Activated naive CD8-positive, alpha-beta T cell (primary cell): ENCODE results near the gene ALDH1B1.
"Not testable (repeated sequence)": the region's sequence is repeated elsewhere in the genome, so short reads cannot be mapped to it uniquely, and the experiment has no call there.

ENCODE experiments used
- H3K27ac Mint-ChIP-seq: one replicate; pipeline ENCODE4 v1.8.0; 2021; ENCODE audit warnings: mixed read lengths
- H3K27me3 Mint-ChIP-seq: one replicate; pipeline ENCODE4 v1.8.0; 2021; ENCODE audit warnings: mixed read lengths
- H3K36me3 Mint-ChIP-seq: one replicate; pipeline ENCODE4 v1.8.0; 2021; ENCODE audit warnings: mixed read lengths
- H3K4me1 Mint-ChIP-seq: one replicate; pipeline ENCODE4 v1.8.0; 2021; ENCODE audit warnings: low read depth, mixed read lengths
- H3K4me3 Mint-ChIP-seq: one replicate; pipeline ENCODE4 v1.8.0; 2021; ENCODE audit warnings: mild to moderate bottlenecking, mixed read lengths
- H3K9me3 Mint-ChIP-seq: one replicate; pipeline ENCODE4 v1.8.0; 2021; ENCODE audit warnings: low read depth, mixed read lengths

Gene ALDH1B1

GRCh38 chr9:38373679-38374078 lies 18.8 kb upstream of the ALDH1B1 start:
- H3K27ac Mint-ChIP-seq: no peak overlapping the region
- no peaks in the 10 kb centered on the region for H3K9me3 Mint-ChIP-seq
- no peaks in the 10 kb centered on the region for H3K27me3 Mint-ChIP-seq
- H3K4me1 Mint-ChIP-seq: no peaks in the 10 kb centered on the region
- H3K4me3 Mint-ChIP-seq: no peak overlapping the region
- no peaks in the 10 kb centered on the region for H3K36me3 Mint-ChIP-seq

DNA sequence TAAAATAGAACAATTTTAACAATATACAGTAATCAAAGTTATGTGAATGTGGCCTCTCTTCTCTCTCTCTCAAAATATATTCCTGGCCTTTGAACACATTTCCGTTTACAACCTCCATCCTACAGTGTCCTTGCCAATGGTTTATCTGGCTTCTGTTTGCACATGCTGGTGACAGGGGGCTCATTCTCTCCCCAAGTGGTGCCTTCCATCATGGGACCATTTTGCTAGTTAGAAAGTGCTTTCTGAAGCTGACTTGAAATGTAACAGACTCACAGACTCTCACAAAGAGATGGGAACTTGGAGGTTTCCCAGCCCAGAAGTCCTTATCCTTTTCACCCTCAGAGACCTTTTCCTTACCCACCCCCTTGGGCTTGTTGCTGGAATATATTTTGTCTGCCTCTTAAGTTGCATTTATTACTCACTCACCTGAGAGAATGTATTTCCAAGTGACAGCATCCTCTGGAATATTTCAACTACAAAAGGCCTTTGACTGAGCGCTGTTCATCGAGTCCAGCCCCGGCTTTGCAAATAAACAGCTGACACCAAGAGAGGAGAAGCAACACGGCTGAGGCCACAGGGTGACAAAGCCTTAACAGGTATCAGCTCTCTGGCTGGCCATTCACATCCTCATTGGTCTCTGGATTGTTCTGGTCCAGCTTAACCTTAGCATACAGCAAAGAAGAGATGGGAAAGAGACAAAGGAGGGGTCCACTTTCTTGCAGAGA lies 17.5 kb upstream of the ALDH1B1 start:
- Mint-ChIP-seq H3K27me3 (no peaks in the 10 kb centered on the region), H3K9me3 (no peaks in the 10 kb centered on the region), H3K4me1 (no peaks in the 10 kb centered on the region), H3K27ac (no peak overlapping the region), H3K4me3 (no peak overlapping the region), H3K36me3 (no peaks in the 10 kb centered on the region)

DNA sequence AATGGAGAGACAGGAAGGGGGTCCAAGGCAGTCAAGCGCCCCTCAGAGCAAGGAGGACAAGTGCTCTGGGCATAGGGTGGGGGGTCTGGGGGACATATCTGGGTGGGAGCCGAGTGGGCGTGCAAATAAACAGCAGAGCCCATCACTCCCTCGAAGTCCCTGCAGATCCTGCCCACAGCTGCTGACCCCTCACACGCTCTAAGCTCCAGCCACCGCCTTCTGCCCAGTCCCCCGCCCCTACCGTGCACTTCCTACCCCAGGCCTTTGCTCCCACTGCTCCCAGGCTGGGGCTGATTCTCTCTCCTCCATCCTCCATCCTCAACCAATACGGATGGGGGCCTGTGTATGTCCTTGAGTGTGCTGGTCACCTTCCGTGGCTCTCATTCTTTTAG lies 16.9 kb upstream of the ALDH1B1 start:
- H3K36me3 Mint-ChIP-seq: no peaks in the 10 kb centered on the region
- no peaks in the 10 kb centered on the region for H3K4me1 Mint-ChIP-seq
- no peak overlapping the region for H3K4me3 Mint-ChIP-seq
- H3K27me3 Mint-ChIP-seq: no peaks in the 10 kb centered on the region
- H3K9me3 Mint-ChIP-seq: no peaks in the 10 kb centered on the region
- no peak overlapping the region for H3K27ac Mint-ChIP-seq

DNA sequence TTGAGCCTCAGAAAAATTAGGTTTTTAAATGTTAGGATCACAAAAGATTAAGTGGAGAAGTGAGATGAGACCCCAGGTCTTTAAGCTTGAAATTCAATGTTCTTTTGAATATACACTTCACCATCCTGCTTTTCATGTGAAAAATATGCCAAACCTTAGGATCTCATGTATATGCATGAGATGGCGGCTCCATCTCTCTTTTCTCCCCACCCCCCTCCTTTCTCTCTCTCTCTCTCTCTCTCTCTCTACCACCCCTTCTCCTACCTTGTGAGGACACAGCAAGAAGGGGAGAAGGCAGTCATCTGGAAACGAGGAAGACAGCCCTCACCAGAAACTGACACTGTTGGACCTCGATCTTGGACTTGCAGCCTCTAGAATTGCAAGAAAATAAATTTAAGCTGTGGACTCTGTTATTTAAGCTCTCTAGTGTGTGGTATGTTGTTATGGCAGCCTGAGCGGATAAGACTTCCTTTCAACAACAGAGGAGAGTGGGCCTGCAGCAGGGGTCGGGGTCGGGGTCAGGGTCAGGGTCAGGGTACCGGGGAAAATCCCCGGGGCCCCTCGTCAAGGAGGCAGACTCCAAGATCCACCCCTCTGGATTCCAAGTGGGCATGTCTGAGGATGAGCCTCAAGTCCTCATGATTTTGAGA lies 16.4 kb upstream of the ALDH1B1 start:
- Mint-ChIP-seq H3K27ac (no peak overlapping the region), H3K36me3 (no peaks in the 10 kb centered on the region), H3K9me3 (no peaks in the 10 kb centered on the region), H3K4me1 (no peaks in the 10 kb centered on the region), H3K4me3 (no peak overlapping the region), H3K27me3 (no peaks in the 10 kb centered on the region)

- H3K27ac Mint-ChIP-seq, H3K9me3 Mint-ChIP-seq, H3K36me3 Mint-ChIP-seq, H3K4me1 Mint-ChIP-seq, H3K4me3 Mint-ChIP-seq, H3K27me3 Mint-ChIP-seq: not testable (repeated sequence)
Observed at GRCh38 chr9:38377336-38378083, 15.0 kb upstream of the ALDH1B1 start.

- H3K36me3 Mint-ChIP-seq: no peaks in the 10 kb centered on the region
- no peaks in the 10 kb centered on the region for H3K27me3 Mint-ChIP-seq
- no peak overlapping the region for H3K4me3 Mint-ChIP-seq
- H3K4me1 Mint-ChIP-seq: no peaks in the 10 kb centered on the region
- H3K27ac Mint-ChIP-seq: no peak overlapping the region
- H3K9me3 Mint-ChIP-seq: no peaks in the 10 kb centered on the region
Observed at GRCh38 chr9:38380230-38380871, 12.2 kb upstream of the ALDH1B1 start.

DNA sequence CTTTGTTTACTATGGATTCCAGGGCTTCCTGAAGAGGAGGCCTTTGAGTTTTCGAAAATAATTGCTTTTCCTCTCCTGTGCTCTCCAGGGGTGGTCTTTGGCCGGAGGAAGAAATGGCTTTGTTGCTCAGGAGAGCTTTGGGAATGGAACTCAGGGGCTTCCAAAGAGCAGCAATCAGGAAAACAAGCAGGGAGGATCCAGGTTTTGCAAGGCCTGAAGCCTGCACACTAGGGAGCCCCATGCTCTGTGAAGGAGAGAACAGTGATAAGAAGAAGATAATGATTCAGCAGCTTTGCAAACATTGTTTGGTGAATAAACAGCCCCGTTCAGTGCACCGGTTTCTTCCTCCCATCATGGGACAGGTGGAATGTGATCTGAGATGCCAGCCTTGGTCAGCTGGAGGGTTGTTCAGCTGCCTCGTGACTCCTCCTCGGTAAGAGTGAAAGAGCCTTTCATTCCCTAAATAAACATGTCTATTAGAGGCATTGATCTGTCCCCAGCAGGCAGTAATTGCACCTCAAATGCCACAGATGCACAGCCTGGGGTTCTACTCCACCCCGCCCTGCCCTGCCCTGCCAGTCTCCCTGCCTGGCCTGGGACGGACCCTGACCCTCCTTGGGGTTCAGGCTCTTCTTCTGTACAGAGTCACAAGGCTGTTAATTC lies 11.5 kb upstream of the ALDH1B1 start:
- no peaks in the 10 kb centered on the region for H3K4me1 Mint-ChIP-seq
- no peaks in the 10 kb centered on the region for H3K9me3 Mint-ChIP-seq
- no peak overlapping the region for H3K4me3 Mint-ChIP-seq
- H3K27ac Mint-ChIP-seq: no peak overlapping the region
- H3K36me3 Mint-ChIP-seq: no peaks in the 10 kb centered on the region
- no peaks in the 10 kb centered on the region for H3K27me3 Mint-ChIP-seq

GRCh38 chr9:38382141-38382540 lies 10.4 kb upstream of the ALDH1B1 start:
- Mint-ChIP-seq H3K4me1 (no peaks in the 10 kb centered on the region), H3K4me3 (no peak overlapping the region), H3K36me3 (no peaks in the 10 kb centered on the region), H3K27ac (no peak overlapping the region), H3K9me3 (no peaks in the 10 kb centered on the region), H3K27me3 (no peaks in the 10 kb centered on the region)

GRCh38 chr9:38384990-38385848 lies 7.3 kb upstream of the ALDH1B1 start:
- no peak overlapping the region for H3K27ac Mint-ChIP-seq
- no peaks in the 10 kb centered on the region for H3K36me3 Mint-ChIP-seq
- no peak overlapping the region for H3K4me3 Mint-ChIP-seq
- no peaks in the 10 kb centered on the region for H3K9me3 Mint-ChIP-seq
- H3K4me1 Mint-ChIP-seq: no peaks in the 10 kb centered on the region
- H3K27me3 Mint-ChIP-seq: peaks cover 2% of the 10 kb centered on the region

- Mint-ChIP-seq H3K4me1 (no peaks in the 10 kb centered on the region), H3K27me3 (peaks cover 2% of the 10 kb centered on the region), H3K4me3 (no peak overlapping the region), H3K36me3 (no peaks in the 10 kb centered on the region), H3K9me3 (no peaks in the 10 kb centered on the region), H3K27ac (no peak overlapping the region)
Observed at GRCh38 chr9:38385896-38386295, 6.6 kb upstream of the ALDH1B1 start.

GRCh38 chr9:38386319-38386895 lies 6.1 kb upstream of the ALDH1B1 start:
- H3K4me3 Mint-ChIP-seq: no peak overlapping the region
- H3K36me3 Mint-ChIP-seq: no peaks in the 10 kb centered on the region
- H3K27ac Mint-ChIP-seq: no peak overlapping the region
- no peaks in the 10 kb centered on the region for H3K4me1 Mint-ChIP-seq
- H3K27me3 Mint-ChIP-seq: peaks cover 2% of the 10 kb centered on the region
- H3K9me3 Mint-ChIP-seq: no peaks in the 10 kb centered on the region

GRCh38 chr9:38387066-38387465 lies 5.4 kb upstream of the ALDH1B1 start:
- H3K36me3 Mint-ChIP-seq: no peaks in the 10 kb centered on the region
- H3K4me3 Mint-ChIP-seq: no peak overlapping the region
- H3K4me1 Mint-ChIP-seq: peaks cover 2% of the 10 kb centered on the region
- H3K9me3 Mint-ChIP-seq: no peaks in the 10 kb centered on the region
- no peak overlapping the region for H3K27ac Mint-ChIP-seq
- peaks cover 2% of the 10 kb centered on the region for H3K27me3 Mint-ChIP-seq

- Mint-ChIP-seq H3K36me3 (no peaks in the 10 kb centered on the region), H3K27me3 (peaks cover 2% of the 10 kb centered on the region), H3K27ac (no peak overlapping the region), H3K4me3 (no peak overlapping the region), H3K4me1 (peaks cover 4% of the 10 kb centered on the region), H3K9me3 (no peaks in the 10 kb centered on the region)
Observed at GRCh38 chr9:38387751-38388150, 4.8 kb upstream of the ALDH1B1 start.
